Lower leg skin (tissue), 3 donors: ENCODE results near the gene GABBR2.

Source experiments
- CTCF ChIP-seq, 3 donors: fragments of 450-650 bp; IDR thresholded peaks; one replicate each; pipeline ENCODE4 v1.5.1; 2016; ENCODE audit warnings: antibody characterized with exemption in 3 of 3, mild to moderate bottlenecking in 3 of 3, moderate library complexity in 2 of 3
- POLR2A ChIP-seq, 2 donors: fragments of 450-650 bp; IDR thresholded peaks; one replicate each; pipeline ENCODE4 v1.6.1; 2016 to 2017; ENCODE audit warnings: antibody characterized with exemption in 2 of 2, mild to moderate bottlenecking in 1 of 2, moderate library complexity in 1 of 2

- TF ChIP-seq CTCF (IDR thresholded peaks at IDR 0.05), result no peak
- TF ChIP-seq POLR2A (IDR thresholded peaks at IDR 0.05), result no peak
Observed at GRCh38 chr9:98341157-98342097, 367.3 kb downstream of the GABBR2 start.
